UCSD-AML1 (cell line): Measurements from ENCODE around the gene CDKAL1.
"Not testable (repeated sequence)": the region's sequence is repeated elsewhere in the genome, so short reads cannot be mapped to it uniquely, and the experiment has no call there.

Source experiments
- DNase-seq: peaks from one replicate; lab custom pipeline; 2025; ENCODE audit not compliant: unreplicated experiment; lab: John Stamatoyannopoulos, UW

CDKAL1 gene

GRCh38 chr6:21049148-21049547, 514.9 kb downstream of the CDKAL1 start:
- DNase-seq, result no peak

GRCh38 chr6:21049572-21049971, 515.3 kb downstream of the CDKAL1 start:
- no peak for DNase-seq

GRCh38 chr6:21050935-21051334, 516.7 kb downstream of the CDKAL1 start:
- no peak for DNase-seq

GRCh38 chr6:21051777-21052176, 517.5 kb downstream of the CDKAL1 start:
- DNase-seq, result no peak

- DNase-seq, result no peak
Observed at GRCh38 chr6:21053612-21054011, 519.4 kb downstream of the CDKAL1 start.

- DNase-seq, result not testable (repeated sequence)
Observed at GRCh38 chr6:21055480-21055879, 521.2 kb downstream of the CDKAL1 start.

- DNase-seq, result no peak
Observed at GRCh38 chr6:21061892-21062291, 527.6 kb downstream of the CDKAL1 start.

GRCh38 chr6:21064756-21065340, 530.6 kb downstream of the CDKAL1 start:
- DNase-seq, result no peak

GRCh38 chr6:21067521-21067920, 533.3 kb downstream of the CDKAL1 start:
- DNase-seq, result no peak

GRCh38 chr6:21070620-21071019, 536.4 kb downstream of the CDKAL1 start:
- no peak for DNase-seq

GRCh38 chr6:21071780-21072468, 537.7 kb downstream of the CDKAL1 start:
- DNase-seq, result no peak

- no peak for DNase-seq
Observed at GRCh38 chr6:21073318-21073839, 539.1 kb downstream of the CDKAL1 start.

- no peak for DNase-seq
Observed at GRCh38 chr6:21074484-21074883, 540.2 kb downstream of the CDKAL1 start.

- no peak for DNase-seq
Observed at GRCh38 chr6:21075986-21076385, 541.7 kb downstream of the CDKAL1 start.

GRCh38 chr6:21078497-21078896, 544.2 kb downstream of the CDKAL1 start:
- DNase-seq, result no peak

GRCh38 chr6:21079468-21080048, 545.3 kb downstream of the CDKAL1 start:
- no peak for DNase-seq

GRCh38 chr6:21080221-21080620, 546.0 kb downstream of the CDKAL1 start:
- no peak for DNase-seq

GRCh38 chr6:21082091-21082490, 547.8 kb downstream of the CDKAL1 start:
- no peak for DNase-seq

GRCh38 chr6:21083708-21084107, 549.5 kb downstream of the CDKAL1 start:
- DNase-seq, result no peak

GRCh38 chr6:21084656-21085055, 550.4 kb downstream of the CDKAL1 start:
- DNase-seq, result no peak

GRCh38 chr6:21085211-21085610, 551.0 kb downstream of the CDKAL1 start:
- no peak for DNase-seq

GRCh38 chr6:21085643-21086042, 551.4 kb downstream of the CDKAL1 start:
- no peak for DNase-seq
